WERI-Rb-1 (cell line): ENCODE data around the gene GGT6.

Source experiments
- DNase-seq: peaks from one replicate; pipeline ENCODE4 v3.0.0-alpha.2; 2020
- H3K27ac ChIP-seq: fragments of 250-450 bp; sonication (Bioruptor Pico); 2 replicates; pipeline ENCODE4 v1.5.1; 2020; ENCODE audit warnings: mild to moderate bottlenecking, moderate library complexity
- H3K27me3 ChIP-seq: fragments of 250-450 bp; sonication (Bioruptor Pico); 2 replicates; pipeline ENCODE4 v1.5.1; 2021; ENCODE audit warnings: mild to moderate bottlenecking, low read depth, moderate library complexity; ENCODE audit not compliant: insufficient read depth, severe bottlenecking
- H3K36me3 ChIP-seq: fragments of 250-450 bp; sonication (Bioruptor Pico); 2 replicates; pipeline ENCODE4 v1.5.1; 2020; ENCODE audit warnings: mild to moderate bottlenecking, moderate library complexity
- H3K4me3 ChIP-seq: 2 replicates; pipeline ENCODE4 v1.5.1; 2011; ENCODE audit warnings: low read depth, mild to moderate bottlenecking, control low read depth, low read length
- H3K9me3 ChIP-seq: fragments of 250-450 bp; sonication (Bioruptor Pico); 2 replicates; pipeline ENCODE4 v1.5.1; 2021; ENCODE audit warnings: mild to moderate bottlenecking, moderate library complexity; ENCODE audit not compliant: severe bottlenecking
- TF ChIP-seq, protein P1 (sequence below): IDR thresholded peaks from 2 replicates; pipeline ENCODE4 v1.5.1; 2011; ENCODE audit warnings: low read depth, mild to moderate bottlenecking, control low read depth, inconsistent platforms, low read length

The GGT6 gene

DNA sequence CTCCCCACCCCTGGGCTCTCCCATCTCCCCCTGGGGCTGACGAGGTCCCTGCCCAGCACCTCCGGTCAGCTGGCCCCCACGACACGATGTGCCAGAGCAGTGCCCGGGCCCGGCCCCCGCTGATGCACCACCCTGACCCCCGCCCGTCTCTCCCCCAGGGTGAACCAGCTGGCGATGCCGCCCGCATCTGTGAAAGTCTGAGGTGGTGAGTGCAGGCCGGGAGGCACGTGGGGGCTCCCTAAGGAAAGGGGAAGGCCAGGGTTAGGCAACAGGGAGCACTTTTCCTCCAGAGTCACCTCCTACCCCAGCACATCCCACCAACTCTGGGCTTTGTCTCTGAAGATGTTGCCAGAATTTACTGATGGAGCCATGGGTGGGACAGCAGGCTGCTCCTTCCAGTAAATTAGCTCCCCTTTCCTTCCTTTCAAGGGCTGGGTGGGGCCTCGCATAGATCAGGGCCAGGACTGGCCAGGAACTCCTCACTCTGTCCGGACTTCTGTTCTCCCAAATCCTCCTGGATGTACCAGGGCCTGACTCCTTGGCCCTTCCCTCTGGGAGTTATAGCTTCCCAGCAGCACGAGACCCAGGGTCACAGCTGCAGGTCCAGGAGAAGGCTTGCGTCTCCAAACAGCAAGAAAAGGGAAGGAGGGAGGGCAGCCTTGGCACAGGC is 23.5 kb downstream of the GGT6 start:
- Histone ChIP-seq H3K27me3 (no peaks in the 10 kb centered on the region), H3K27ac (no peak overlapping the region), H3K36me3 (peaks cover 27% of the 10 kb centered on the region), H3K4me3 (no peak overlapping the region), H3K9me3 (no peaks in the 10 kb centered on the region)
- TF ChIP-seq, protein P1, sequence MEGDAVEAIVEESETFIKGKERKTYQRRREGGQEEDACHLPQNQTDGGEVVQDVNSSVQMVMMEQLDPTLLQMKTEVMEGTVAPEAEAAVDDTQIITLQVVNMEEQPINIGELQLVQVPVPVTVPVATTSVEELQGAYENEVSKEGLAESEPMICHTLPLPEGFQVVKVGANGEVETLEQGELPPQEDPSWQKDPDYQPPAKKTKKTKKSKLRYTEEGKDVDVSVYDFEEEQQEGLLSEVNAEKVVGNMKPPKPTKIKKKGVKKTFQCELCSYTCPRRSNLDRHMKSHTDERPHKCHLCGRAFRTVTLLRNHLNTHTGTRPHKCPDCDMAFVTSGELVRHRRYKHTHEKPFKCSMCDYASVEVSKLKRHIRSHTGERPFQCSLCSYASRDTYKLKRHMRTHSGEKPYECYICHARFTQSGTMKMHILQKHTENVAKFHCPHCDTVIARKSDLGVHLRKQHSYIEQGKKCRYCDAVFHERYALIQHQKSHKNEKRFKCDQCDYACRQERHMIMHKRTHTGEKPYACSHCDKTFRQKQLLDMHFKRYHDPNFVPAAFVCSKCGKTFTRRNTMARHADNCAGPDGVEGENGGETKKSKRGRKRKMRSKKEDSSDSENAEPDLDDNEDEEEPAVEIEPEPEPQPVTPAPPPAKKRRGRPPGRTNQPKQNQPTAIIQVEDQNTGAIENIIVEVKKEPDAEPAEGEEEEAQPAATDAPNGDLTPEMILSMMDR = no peak
- DNase-seq = no peak

DNA sequence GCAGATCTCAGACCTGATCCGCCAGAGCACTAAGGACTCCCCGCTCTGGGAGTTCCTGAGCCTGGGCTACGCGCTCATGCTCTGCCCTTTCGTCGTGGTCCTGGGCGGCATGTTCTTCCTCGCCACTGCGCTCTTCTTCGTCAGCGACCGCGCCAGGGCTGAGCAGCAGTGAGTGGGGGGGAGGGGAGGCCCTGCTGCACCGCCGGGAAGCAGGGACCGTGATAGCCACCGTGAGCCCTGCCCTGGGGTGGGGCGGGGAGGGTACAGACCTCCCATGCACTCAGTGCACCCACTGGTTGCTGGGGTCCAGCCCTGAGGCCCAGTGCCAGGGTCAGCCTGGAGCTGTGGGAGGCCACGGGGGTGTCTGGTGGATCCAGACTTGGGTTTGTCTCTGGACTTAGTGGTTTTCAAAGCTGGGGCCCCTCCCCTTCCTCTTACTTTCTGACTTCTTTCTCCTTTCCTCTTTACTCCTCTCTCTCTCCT is 24.1 kb downstream of the GGT6 start:
- Histone ChIP-seq H3K27ac (no peak overlapping the region), H3K9me3 (no peaks in the 10 kb centered on the region)

DNA sequence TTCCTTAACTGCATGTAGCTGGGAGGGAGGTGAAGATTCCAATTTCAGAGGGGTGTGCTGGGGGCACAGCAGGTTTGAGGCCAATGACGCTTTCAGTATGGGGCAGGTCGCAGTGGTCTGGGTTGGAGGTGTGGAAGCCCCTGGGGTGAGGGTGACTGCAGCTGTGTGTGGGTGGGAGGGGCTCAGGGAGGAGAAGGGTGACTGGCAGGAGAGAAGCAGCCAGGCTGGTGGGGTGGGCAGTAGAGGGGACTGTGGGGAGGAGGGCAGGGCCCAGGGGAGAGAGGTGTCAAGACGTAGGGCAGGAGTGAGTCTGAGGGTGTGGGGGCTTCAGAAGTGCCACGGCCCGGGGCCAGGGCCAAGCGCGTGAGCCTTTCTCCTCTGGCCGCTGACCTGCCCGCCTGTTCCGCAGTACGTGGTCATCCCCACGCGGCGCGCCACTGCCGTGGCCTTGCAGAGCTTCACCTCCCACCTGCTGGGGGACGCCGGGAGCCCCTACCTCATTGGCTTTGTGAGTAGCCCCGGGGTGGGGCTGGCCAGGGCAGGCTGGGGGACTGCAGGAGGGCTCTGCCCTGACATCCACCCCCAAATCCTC is 24.6 kb downstream of the GGT6 start:
- no peak for DNase-seq
- no peak overlapping the region for H3K27ac ChIP-seq
- H3K9me3 ChIP-seq = no peaks in the 10 kb centered on the region
- H3K27me3 ChIP-seq = no peaks in the 10 kb centered on the region
- peaks cover 20% of the 10 kb centered on the region for H3K36me3 ChIP-seq
- no peak overlapping the region for H3K4me3 ChIP-seq
- TF ChIP-seq, protein P1 = no peak

More for the DNA sequence above, 24.1 kb downstream of the GGT6 start:
- H3K27me3 ChIP-seq = no peaks in the 10 kb centered on the region
- TF ChIP-seq, protein P1 = no peak
- H3K4me3 ChIP-seq = no peak overlapping the region
- no peak for DNase-seq
- H3K36me3 ChIP-seq = peaks cover 21% of the 10 kb centered on the region

DNA sequence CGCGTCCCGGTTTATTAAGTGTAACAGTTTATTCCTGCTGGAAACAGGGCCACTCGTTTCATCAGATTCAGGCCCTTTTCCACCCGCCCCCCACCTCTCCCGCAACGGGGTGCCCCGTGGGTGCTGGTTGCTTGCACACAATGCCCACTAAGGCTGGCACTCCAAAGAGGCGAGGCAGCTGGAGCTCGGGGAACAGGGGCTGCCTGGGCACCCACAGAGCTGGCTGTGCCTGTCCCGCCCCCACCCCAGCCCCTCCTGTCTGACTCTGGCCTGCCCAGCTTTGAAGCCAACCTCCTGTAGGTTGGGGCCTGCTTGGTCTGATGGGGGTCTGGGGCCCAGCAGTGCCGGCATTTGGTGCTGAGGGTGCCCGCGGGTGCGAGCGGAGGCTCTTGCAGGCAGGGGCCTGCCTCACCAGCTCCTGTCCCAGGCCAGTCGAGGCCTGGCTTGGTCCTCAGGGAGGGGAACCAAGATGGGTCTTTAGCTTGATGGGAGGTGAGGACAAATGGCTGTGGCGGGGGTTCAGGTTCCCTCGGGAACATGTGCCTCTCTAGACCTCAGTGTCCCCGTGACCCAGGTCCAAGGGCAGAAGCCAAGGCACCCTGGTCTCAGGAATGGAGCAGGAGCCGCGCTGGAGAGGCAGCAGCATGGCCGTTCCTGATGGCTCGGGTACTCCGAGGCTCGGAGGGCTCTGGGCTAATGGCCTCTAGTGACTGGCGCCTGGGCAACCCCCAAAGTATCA is 25.3 kb downstream of the GGT6 start:
- DNase-seq = no peak
- no peaks in the 10 kb centered on the region for H3K9me3 ChIP-seq
- no peak overlapping the region for H3K4me3 ChIP-seq
- no peaks in the 10 kb centered on the region for H3K27me3 ChIP-seq
- TF ChIP-seq, protein P1 = no peak
- no peak overlapping the region for H3K27ac ChIP-seq
- H3K36me3 ChIP-seq = peaks cover 20% of the 10 kb centered on the region

DNA sequence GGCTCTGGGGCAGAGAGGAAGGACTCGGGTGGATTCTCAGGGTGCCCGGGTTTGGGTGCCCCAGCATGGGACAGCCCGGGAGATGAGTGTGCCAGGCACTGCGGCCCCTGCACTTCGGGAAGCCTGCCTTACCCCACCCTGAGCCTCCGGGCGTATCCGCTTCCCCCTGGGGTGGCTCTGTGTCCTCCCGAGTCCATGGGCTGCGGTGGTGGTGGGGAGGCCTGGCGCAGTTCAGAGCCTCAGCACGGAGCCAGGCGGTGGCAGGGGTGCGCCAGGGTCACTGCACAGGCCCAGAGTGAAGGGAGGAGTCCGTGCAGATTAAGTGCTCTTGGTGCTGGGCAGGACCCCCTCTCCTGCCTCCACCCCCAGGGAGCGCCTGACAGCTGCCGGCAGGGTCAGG is 25.9 kb downstream of the GGT6 start:
- TF ChIP-seq, protein P1 = no peak
- Histone ChIP-seq H3K36me3 (peaks cover 19% of the 10 kb centered on the region), H3K27ac (no peak overlapping the region), H3K9me3 (no peaks in the 10 kb centered on the region), H3K27me3 (no peaks in the 10 kb centered on the region), H3K4me3 (no peak overlapping the region)
- no peak for DNase-seq
